GM23338 (cell line): ENCODE data around the gene RAB44. TPM values are rescaled to one million over a fixed set of nuclear protein-coding genes. Genes with fewer than 3 reads are reported as not detected.

Experiments
- ATAC-seq: fragments of 200-7000 bp; cut with Tn5 transposase; 3 replicates; pipeline ENCODE4 v1.9.1; 2020
- DNase-seq: peaks from one replicate; pipeline ENCODE4 v3.0.0-alpha.2; 2015; ENCODE audit warnings: low spot score
- H2AFZ ChIP-seq: fragments of 200-600 bp; sonication (generic); 2 replicates; pipeline ENCODE4 v1.8.0; 2016; ENCODE audit warnings: antibody characterized with exemption, mild to moderate bottlenecking, moderate library complexity
- H3F3A ChIP-seq: fragments of 200-600 bp; sonication (generic); replicated peaks from 2 replicates; pipeline ENCODE4 v1.8.0; 2017; ENCODE audit warnings: antibody characterized with exemption, mixed run types, low read depth
- H3K27ac ChIP-seq: fragments of 200-600 bp; sonication (generic); 2 replicates; pipeline ENCODE4 v1.6.1; 2016; ENCODE audit warnings: low read depth
- H3K27me3 ChIP-seq: fragments of 200-600 bp; sonication (generic); 2 replicates; pipeline ENCODE4 v1.8.0; 2016; ENCODE audit warnings: mild to moderate bottlenecking, mixed run types, moderate library complexity; ENCODE audit not compliant: insufficient read depth
- H3K36me3 ChIP-seq: fragments of 200-600 bp; sonication (generic); 2 replicates; pipeline ENCODE4 v1.8.0; 2016; ENCODE audit warnings: mild to moderate bottlenecking; ENCODE audit not compliant: insufficient read depth
- H3K4me1 ChIP-seq: fragments of 200-600 bp; sonication (generic); 2 replicates; pipeline ENCODE4 v1.8.0; 2016; ENCODE audit warnings: mild to moderate bottlenecking, moderate library complexity; ENCODE audit not compliant: insufficient read depth
- H3K4me2 ChIP-seq: fragments of 200-600 bp; sonication (generic); 2 replicates; pipeline ENCODE4 v1.7.1; 2017; ENCODE audit warnings: mixed run types
- H3K4me3 ChIP-seq: fragments of 200-600 bp; sonication (generic); 2 replicates; pipeline ENCODE4 v1.6.1; 2016; ENCODE audit warnings: mixed run types
- H3K79me2 ChIP-seq: fragments of 200-600 bp; sonication (generic); replicated peaks from 2 replicates; pipeline ENCODE4 v1.8.0; 2017; ENCODE audit warnings: mild to moderate bottlenecking; ENCODE audit not compliant: insufficient read depth
- H3K9me2 ChIP-seq: fragments of 200-600 bp; sonication (generic); 2 replicates; pipeline ENCODE4 v1.8.0; 2017; ENCODE audit not compliant: insufficient read depth
- H4K20me1 ChIP-seq: fragments of 200-600 bp; sonication (generic); replicated peaks from 2 replicates; pipeline ENCODE4 v1.8.0; 2017; ENCODE audit warnings: mild to moderate bottlenecking; ENCODE audit not compliant: insufficient read depth
- H3K27ac Mint-ChIP-seq: 2 replicates; pipeline ENCODE4 v1.8.0; 2020; ENCODE audit warnings: inconsistent platforms, mild to moderate bottlenecking, moderate library complexity, mixed read lengths
- H3K27me3 Mint-ChIP-seq: 3 replicates; pipeline ENCODE4 v1.8.0; 2022; ENCODE audit warnings: low read depth, mild to moderate bottlenecking, moderate library complexity, mixed read lengths, inconsistent platforms; ENCODE audit not compliant: insufficient read depth, poor library complexity
- H3K36me3 Mint-ChIP-seq: 3 replicates; pipeline ENCODE4 v1.8.0; 2021; ENCODE audit warnings: low read depth, mild to moderate bottlenecking, inconsistent platforms, moderate library complexity, mixed read lengths
- H3K4me1 Mint-ChIP-seq: 3 replicates; pipeline ENCODE4 v1.8.0; 2020; ENCODE audit warnings: mild to moderate bottlenecking, inconsistent platforms, mixed read lengths
- H3K4me3 Mint-ChIP-seq: 3 replicates; pipeline ENCODE4 v1.8.0; 2021; ENCODE audit warnings: moderate library complexity, mild to moderate bottlenecking, inconsistent platforms, mixed read lengths
- H3K9me3 Mint-ChIP-seq: 3 replicates; pipeline ENCODE4 v1.8.0; 2020; ENCODE audit warnings: moderate library complexity, mild to moderate bottlenecking, inconsistent platforms, mixed read lengths
- CREB1 ChIP-seq: fragments of 250-450 bp; sonication (Bioruptor Pico); IDR thresholded peaks from 2 replicates; pipeline ENCODE4 v1.5.0; 2020; ENCODE audit warnings: low read depth, mild to moderate bottlenecking, moderate library complexity
- CTCF ChIP-seq, 2 experiments: fragments of 200-600 bp in 1 of 2; sonication (generic) in 1 of 2; conservative IDR thresholded peaks; 2 replicates each; pipeline versions ENCODE4 v1.5.1 to v1.6.1; 2016 to 2017; ENCODE audit warnings: antibody characterized with exemption in 2 of 2, low read depth in 2 of 2, mild to moderate bottlenecking in 2 of 2, moderate library complexity in 1 of 2
- ETS1 ChIP-seq: IDR thresholded peaks from 2 replicates; pipeline ENCODE4 v1.6.1; 2016; ENCODE audit warnings: antibody characterized with exemption
- EZH2 ChIP-seq: fragments of 200-600 bp; sonication (generic); IDR thresholded peaks from one replicate; pipeline ENCODE4 v1.8.0; 2017; ENCODE audit warnings: antibody characterized with exemption, mild to moderate bottlenecking, low read depth; ENCODE audit not compliant: unreplicated experiment
- EZH2phosphoT487 ChIP-seq: fragments of 200-600 bp; sonication (generic); IDR thresholded peaks from one replicate; pipeline ENCODE4 v1.8.1; 2018; ENCODE audit warnings: antibody characterized with exemption; ENCODE audit not compliant: unreplicated experiment
- JUNB ChIP-seq: IDR thresholded peaks from one replicate; pipeline ENCODE4 v1.6.1; 2016; ENCODE audit warnings: antibody characterized with exemption; ENCODE audit not compliant: unreplicated experiment
- NANOG ChIP-seq: IDR thresholded peaks from 2 replicates; pipeline ENCODE4 v1.6.1; 2016; ENCODE audit warnings: antibody characterized with exemption, borderline replicate concordance
- POLR2AphosphoS5 ChIP-seq: IDR thresholded peaks from 2 replicates; pipeline ENCODE4 v1.6.1; 2016; ENCODE audit warnings: antibody characterized with exemption, low read depth
- REST ChIP-seq: IDR thresholded peaks from one replicate; pipeline ENCODE4 v1.6.1; 2018; ENCODE audit warnings: antibody characterized with exemption; ENCODE audit not compliant: unreplicated experiment
- STAT1 ChIP-seq: IDR thresholded peaks from one replicate; pipeline ENCODE4 v1.6.1; 2016; ENCODE audit warnings: antibody characterized with exemption; ENCODE audit not compliant: unreplicated experiment
- ZNF114 ChIP-seq: fragments of 250-450 bp; sonication (Bioruptor Pico); IDR thresholded peaks from 2 replicates; pipeline ENCODE4 v1.5.0; 2020; ENCODE audit warnings: mild to moderate bottlenecking, moderate library complexity
- ZNF331 ChIP-seq: fragments of 250-450 bp; sonication (Bioruptor Pico); IDR thresholded peaks from 2 replicates; pipeline ENCODE4 v1.5.0; 2020; ENCODE audit warnings: low read depth, mild to moderate bottlenecking, moderate library complexity
- ZNF462 ChIP-seq: fragments of 250-450 bp; sonication (Bioruptor Pico); IDR thresholded peaks from 2 replicates; pipeline ENCODE4 v1.5.0; 2020; ENCODE audit warnings: mild to moderate bottlenecking, moderate library complexity
- polyA plus RNA-seq: library from polyadenylated mRNA; unstranded; fragments of >200 nt; fragmentation: Nextera tagmentation; extraction: Ambion mirVana; gene quantifications from 2 replicates; pipeline ENCODE4 v1.2.1, GENCODE V29; 2016
- total RNA-seq: library from RNA; depleted of rRNA; stranded (reverse); fragments of >200 nt; shearing (Covaris generic); gene quantifications from 2 replicates; pipeline ENCODE4 v1.2.3, GENCODE V29; 2014

The RAB44 gene
- total and polyA plus RNA-seq, 2 experiments from 2014 or later = not detected

- Histone ChIP-seq H3K4me2 (peak overlapping the region; percentile 32; the same call in 1 of the 2 replicates), H4K20me1 (no peaks in the 10 kb centered on the region), H3K9me2 (no peaks in the 10 kb centered on the region), H3K4me1 (peaks cover 19% of the 10 kb centered on the region), H3K27me3 (no peaks in the 10 kb centered on the region), H2AFZ (peak overlapping the region; percentile 98), H3K4me3 (no peak overlapping the region), H3K27ac (no peak overlapping the region), H3K36me3 (no peaks in the 10 kb centered on the region), H3K79me2 (no peaks in the 10 kb centered on the region), H3F3A (no peaks in the 10 kb centered on the region)
- TF ChIP-seq ZNF114 (CRISPR knock-in tag) (no peak), EZH2 (no peak), NANOG (no peak), EZH2phosphoT487 (no peak), ZNF331 (CRISPR knock-in tag) (no peak), ETS1 (no peak), REST (no peak), POLR2AphosphoS5 (no peak), STAT1 (no peak), ZNF462 (CRISPR knock-in tag) (no peak), JUNB (no peak), CTCF (conservative IDR thresholded peaks at IDR 0.05; ENCODE audit: low read depth in 2 of 2) (no peak), CREB1 (CRISPR knock-in tag) (no peak)
- peaks cover 36% of the 10 kb centered on the region for H3K4me1 Mint-ChIP-seq
- DNase-seq = no peak
- peaks cover 19% of the 10 kb centered on the region for H3K27me3 Mint-ChIP-seq
- H3K36me3 Mint-ChIP-seq = no peaks in the 10 kb centered on the region; the same call in 2 of the 3 replicates
- peak; percentile 19 for ATAC-seq
- no peaks in the 10 kb centered on the region for H3K9me3 Mint-ChIP-seq
- H3K27ac Mint-ChIP-seq = no peak overlapping the region
- H3K4me3 Mint-ChIP-seq = no peak overlapping the region
These were observed 74.8 kb downstream of the RAB44 start for GRCh38 chr6:36772397-36772796.
